HG02763 (cell line): ENCODE measurements around the gene SLC35A3.

Source experiments
- ATAC-seq: cut with Tn5 transposase; IDR thresholded peaks from one replicate; pipeline ENCODE4 v1.9.1; 2021; ENCODE audit warnings: mild to moderate bottlenecking, moderate library complexity; ENCODE audit not compliant: unreplicated experiment

Gene SLC35A3

GRCh38 chr1:100074604-100075395 lies 105.0 kb downstream of the SLC35A3 start:
- no peak for ATAC-seq

DNA sequence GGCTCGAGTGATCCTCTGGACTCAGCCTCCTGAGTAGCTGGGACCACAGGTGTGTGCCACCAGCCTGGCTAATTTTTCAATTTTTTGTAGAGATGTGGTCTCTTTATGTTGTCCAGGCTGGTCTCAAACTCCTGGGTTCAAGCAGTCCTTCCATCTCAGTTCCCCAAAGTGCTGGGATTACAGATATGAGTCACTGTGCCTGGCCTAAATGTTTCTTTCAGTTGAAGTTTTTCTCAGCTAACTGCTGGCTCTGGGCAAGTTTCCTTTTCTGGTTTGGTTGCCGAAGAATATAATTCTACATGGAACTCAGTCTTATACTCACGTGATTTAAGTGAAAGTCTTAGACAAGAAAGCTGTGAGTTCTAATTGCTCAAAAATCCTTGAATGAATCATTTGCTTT lies 106.0 kb downstream of the SLC35A3 start:
- peak; percentile 38 for ATAC-seq

DNA sequence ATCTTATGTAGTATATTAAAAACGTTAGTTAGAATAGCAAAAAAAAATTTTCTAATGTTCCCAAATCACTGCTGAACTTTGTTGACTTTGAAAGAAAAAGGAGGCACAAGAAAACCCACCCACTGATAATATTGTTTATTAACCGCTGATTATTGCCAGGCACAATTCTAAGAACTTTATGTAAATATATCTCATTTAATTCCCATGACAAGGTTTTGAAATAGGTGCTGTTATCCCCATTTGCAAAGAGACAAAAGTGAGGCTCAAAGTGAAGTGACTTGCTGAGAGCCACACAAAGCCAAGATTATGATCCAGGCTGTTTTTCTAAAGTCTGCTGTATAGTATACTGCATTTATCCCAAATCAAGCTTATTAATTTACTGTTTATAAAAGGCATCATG lies 106.5 kb downstream of the SLC35A3 start:
- ATAC-seq: no peak

- ATAC-seq: peak; percentile 61
Observed at GRCh38 chr1:100076744-100077143, 106.9 kb downstream of the SLC35A3 start.

GRCh38 chr1:100077531-100077930 lies 107.7 kb downstream of the SLC35A3 start:
- peak; percentile 62 for ATAC-seq

GRCh38 chr1:100080331-100080730 lies 110.5 kb downstream of the SLC35A3 start:
- no peak for ATAC-seq
